Breast epithelium (tissue), 4 donors: ENCODE results near the gene LRIG3. TPM values are rescaled to one million over a fixed set of nuclear protein-coding genes. Genes with fewer than 3 reads are reported as not detected.

Experiments used
- DNase-seq, 2 donors: peaks; one replicate each; pipeline ENCODE4 v3.0.0-alpha.2; 2019; ENCODE audit warnings: low spot score in 2 of 2
- H3K27ac ChIP-seq, 2 donors: fragments of 200-600 bp; sonication (generic) in 1 of 2; one replicate each; pipeline ENCODE4 v1.5.1; 2016 to 2019; ENCODE audit warnings: mild to moderate bottlenecking in 1 of 2
- H3K27me3 ChIP-seq, 2 donors: fragments of 200-600 bp; sonication (generic) in 1 of 2; one replicate each; pipeline versions ENCODE4 v1.5.1 to v1.6.0; 2017 to 2019; ENCODE audit warnings: control low read depth in 1 of 2, mild to moderate bottlenecking in 1 of 2
- H3K36me3 ChIP-seq: fragments of 200-600 bp; one replicate; pipeline ENCODE4 v1.5.1; 2019
- H3K4me1 ChIP-seq, 2 donors: fragments of 200-600 bp; sonication (generic); one replicate each; pipeline ENCODE4 v1.5.1; 2016 to 2019; ENCODE audit warnings: control low read depth in 1 of 2
- H3K4me3 ChIP-seq, 3 donors: fragments of 200-600 bp; sonication (generic); 1 replicate in 2 of 3; 2 replicates in 1 of 3; pipeline ENCODE4 v1.5.1; 2016 to 2019; ENCODE audit warnings: mild to moderate bottlenecking in 3 of 3, moderate library complexity in 2 of 3
- H3K9me3 ChIP-seq, 2 donors: fragments of 200-600 bp; sonication (generic) in 1 of 2; one replicate each; pipeline ENCODE4 v1.5.1; 2016 to 2019; ENCODE audit warnings: control low read depth in 1 of 2
- POLR2A ChIP-seq: fragments of 450-650 bp; IDR thresholded peaks from one replicate; pipeline ENCODE4 v1.6.1; 2016; ENCODE audit warnings: antibody characterized with exemption, mild to moderate bottlenecking, moderate library complexity
- POLR2AphosphoS5 ChIP-seq, 3 donors: sonication (generic); formaldehyde crosslinking; IDR thresholded peaks; one replicate each; pipeline ENCODE4 v1.6.1; 2017; ENCODE audit warnings: antibody characterized with exemption in 3 of 3
- intact Hi-C: fragments of 100-400 bp; cut with DNase I; formaldehyde crosslinking; loops from one replicate; pipeline ENCODE4 v1.15.1; 2023; ENCODE audit warnings: low total_unique reads
- total RNA-seq, 3 donors: library from RNA; depleted of rRNA; stranded (reverse); fragments of >200 nt; gene quantifications; one replicate each; pipeline ENCODE4 v1.1.0, GENCODE V29; 2016
- TF ChIP-seq, protein P1 (sequence below), 3 donors: fragments of 450-650 bp; IDR thresholded peaks; one replicate each; pipeline ENCODE4 v1.5.1; 2016 to 2017; ENCODE audit warnings: antibody characterized with exemption in 3 of 3, mild to moderate bottlenecking in 3 of 3, moderate library complexity in 3 of 3

LRIG3 gene
- total RNA-seq, 3 donors from 2014 or later, result 116 to 139 (median 125) TPM

DNA sequence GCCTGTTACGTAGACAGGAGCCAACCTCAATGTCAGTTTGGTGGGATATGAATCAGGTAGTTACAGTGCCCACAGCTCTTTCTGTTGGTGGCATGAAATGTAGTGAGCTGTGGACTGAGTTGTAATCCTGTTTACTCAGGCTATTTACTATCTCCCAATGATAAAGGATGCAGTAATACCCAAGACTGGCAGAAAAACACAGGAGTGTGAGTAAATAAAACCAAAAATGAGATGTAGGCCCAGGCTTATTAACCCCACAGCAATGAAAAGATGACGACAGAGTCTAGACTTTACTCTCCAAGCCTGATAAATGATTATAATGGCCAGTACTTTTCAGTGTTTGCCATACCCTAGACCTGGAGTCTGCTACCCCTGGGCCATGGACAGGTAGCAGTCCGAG is 22.8 kb upstream of the LRIG3 start:
- TF ChIP-seq POLR2A (no peak), POLR2AphosphoS5 (IDR thresholded peaks at IDR 0.05) (no peak)
- TF ChIP-seq, protein P1, sequence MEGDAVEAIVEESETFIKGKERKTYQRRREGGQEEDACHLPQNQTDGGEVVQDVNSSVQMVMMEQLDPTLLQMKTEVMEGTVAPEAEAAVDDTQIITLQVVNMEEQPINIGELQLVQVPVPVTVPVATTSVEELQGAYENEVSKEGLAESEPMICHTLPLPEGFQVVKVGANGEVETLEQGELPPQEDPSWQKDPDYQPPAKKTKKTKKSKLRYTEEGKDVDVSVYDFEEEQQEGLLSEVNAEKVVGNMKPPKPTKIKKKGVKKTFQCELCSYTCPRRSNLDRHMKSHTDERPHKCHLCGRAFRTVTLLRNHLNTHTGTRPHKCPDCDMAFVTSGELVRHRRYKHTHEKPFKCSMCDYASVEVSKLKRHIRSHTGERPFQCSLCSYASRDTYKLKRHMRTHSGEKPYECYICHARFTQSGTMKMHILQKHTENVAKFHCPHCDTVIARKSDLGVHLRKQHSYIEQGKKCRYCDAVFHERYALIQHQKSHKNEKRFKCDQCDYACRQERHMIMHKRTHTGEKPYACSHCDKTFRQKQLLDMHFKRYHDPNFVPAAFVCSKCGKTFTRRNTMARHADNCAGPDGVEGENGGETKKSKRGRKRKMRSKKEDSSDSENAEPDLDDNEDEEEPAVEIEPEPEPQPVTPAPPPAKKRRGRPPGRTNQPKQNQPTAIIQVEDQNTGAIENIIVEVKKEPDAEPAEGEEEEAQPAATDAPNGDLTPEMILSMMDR (IDR thresholded peaks at IDR 0.05), result no peak
- intact Hi-C loops, result no loop called here
- DNase-seq, result no peak
- no peaks in the 10 kb centered on the region for H3K27me3 ChIP-seq
- no peak overlapping the region for H3K4me3 ChIP-seq
- H3K27ac ChIP-seq, result no peak overlapping the region
- no peaks in the 10 kb centered on the region for H3K9me3 ChIP-seq
- no peaks in the 10 kb centered on the region for H3K4me1 ChIP-seq
- no peaks in the 10 kb centered on the region for H3K36me3 ChIP-seq

DNA sequence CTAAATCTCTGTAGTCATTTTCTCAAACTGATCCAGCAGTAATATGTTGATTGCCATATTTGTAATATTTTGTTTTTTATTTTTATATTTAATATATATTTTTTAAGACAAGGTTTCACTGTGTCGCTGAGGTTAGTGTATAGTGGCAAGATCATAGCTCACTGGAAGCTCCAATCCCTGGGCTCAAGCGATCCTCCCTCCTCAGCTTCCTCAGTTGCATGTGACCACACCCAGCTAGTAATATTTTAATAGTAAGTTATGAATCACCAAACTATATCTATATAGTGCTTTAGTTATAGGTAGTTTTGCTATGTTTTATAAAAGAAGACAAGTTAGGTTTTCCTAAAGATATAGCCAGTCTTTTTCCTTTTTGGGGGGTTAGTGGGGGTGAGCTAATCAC is 22.0 kb upstream of the LRIG3 start:
- no peak overlapping the region for H3K4me3 ChIP-seq
- H3K4me1 ChIP-seq, result no peaks in the 10 kb centered on the region
- no peak overlapping the region for H3K27ac ChIP-seq
- H3K36me3 ChIP-seq, result no peaks in the 10 kb centered on the region
- no peaks in the 10 kb centered on the region for H3K9me3 ChIP-seq
- no peak for DNase-seq
- TF ChIP-seq POLR2A (no peak), POLR2AphosphoS5 (IDR thresholded peaks at IDR 0.05) (no peak)
- TF ChIP-seq, protein P1 (IDR thresholded peaks at IDR 0.05), result no peak
- H3K27me3 ChIP-seq, result no peaks in the 10 kb centered on the region
- intact Hi-C loops, result no loop called here

DNA sequence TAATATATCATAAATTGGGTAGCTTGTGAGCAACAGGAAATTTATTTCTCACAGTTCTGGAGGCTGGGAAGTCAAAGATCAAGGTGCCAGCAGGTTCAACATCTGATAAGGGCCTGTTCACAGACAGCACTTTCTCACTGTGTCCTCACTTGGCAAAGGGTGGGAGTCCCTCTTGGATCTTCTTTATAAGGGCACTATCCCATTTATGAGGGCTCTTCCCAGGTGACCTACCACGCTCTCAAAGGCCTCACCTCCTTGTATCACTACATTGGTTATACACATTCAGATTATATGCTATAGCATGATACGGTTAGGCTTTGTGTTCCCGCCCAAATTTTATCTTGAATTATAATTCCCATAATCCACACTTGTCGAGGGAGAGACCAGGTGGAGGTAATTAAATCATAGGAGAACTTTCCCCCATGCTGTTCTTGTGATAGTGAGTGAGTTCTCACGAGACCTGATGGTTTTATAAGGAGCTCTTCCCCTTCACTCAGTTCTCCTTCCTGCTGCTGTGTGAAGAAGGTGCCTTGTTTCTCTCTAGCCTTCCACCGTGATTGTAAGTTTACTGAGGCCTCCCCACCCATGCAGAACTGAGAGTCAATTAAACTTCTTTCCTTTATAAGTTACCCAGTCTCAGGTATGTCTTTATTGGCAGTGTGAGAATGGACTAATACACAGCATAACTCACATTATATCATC is 19.2 kb upstream of the LRIG3 start:
- intact Hi-C loops, result loop anchor here (2.0 kb wide), 1 partner anchor 29 kb away; no protein-coding TSS in a partner anchor
- H3K27me3 ChIP-seq, result no peaks in the 10 kb centered on the region

DNA sequence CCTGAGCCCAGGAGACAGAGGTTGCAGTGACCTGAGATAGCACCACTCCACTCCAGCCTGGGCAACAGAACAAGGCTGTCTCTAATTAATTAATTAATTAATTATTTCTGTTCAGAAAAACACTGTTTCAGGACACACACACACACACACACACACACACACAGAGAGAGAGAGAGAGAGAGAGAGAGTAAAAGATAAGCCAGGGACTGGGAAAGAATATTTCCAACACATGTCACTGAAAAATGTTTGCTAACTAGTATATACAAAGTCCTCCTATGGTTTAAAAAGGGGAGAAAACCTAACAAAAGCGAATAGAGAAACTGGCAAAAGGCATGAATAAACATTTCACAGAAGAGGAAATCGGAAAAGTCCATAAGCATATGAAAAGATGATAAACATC is 18.1 kb upstream of the LRIG3 start:
- H3K36me3 ChIP-seq, result no peaks in the 10 kb centered on the region
- TF ChIP-seq POLR2AphosphoS5 (IDR thresholded peaks at IDR 0.05) (no peak), POLR2A (no peak)
- TF ChIP-seq, protein P1 (IDR thresholded peaks at IDR 0.05), result no peak
- intact Hi-C loops, result no loop called here

More for the DNA sequence above, 19.2 kb upstream of the LRIG3 start:
- no peak overlapping the region for H3K27ac ChIP-seq
- H3K4me3 ChIP-seq, result no peak overlapping the region
- no peaks in the 10 kb centered on the region for H3K4me1 ChIP-seq
- no peak for DNase-seq
- H3K9me3 ChIP-seq, result no peaks in the 10 kb centered on the region
- H3K36me3 ChIP-seq, result no peaks in the 10 kb centered on the region
- TF ChIP-seq, protein P1 (IDR thresholded peaks at IDR 0.05), result no peak
- TF ChIP-seq POLR2AphosphoS5 (IDR thresholded peaks at IDR 0.05), result no peak
- TF ChIP-seq POLR2A, result no peak

DNA sequence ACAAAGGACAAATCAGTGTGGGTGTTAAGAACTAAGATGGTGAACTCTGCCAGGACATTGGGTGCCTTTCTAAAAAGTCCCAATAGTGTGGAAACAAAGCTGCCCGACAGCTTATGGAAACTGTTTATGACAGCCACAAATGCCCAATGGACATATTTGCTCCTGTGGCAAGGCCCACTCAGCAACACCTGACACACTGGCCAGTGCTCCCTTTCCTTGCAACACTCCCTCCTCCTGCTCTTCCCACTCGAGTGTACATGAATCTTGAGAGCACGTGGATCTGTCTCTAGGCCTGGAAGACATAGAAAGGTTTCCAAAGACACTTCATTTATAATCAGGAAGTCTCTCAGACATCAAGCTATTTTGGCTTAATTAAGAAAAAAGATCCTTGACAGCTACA is 14.2 kb upstream of the LRIG3 start:
- intact Hi-C loops, result no loop called here
- no peak for DNase-seq
- no peaks in the 10 kb centered on the region for H3K4me1 ChIP-seq

More for the DNA sequence above, 18.1 kb upstream of the LRIG3 start:
- Histone ChIP-seq H3K27me3 (no peaks in the 10 kb centered on the region), H3K4me3 (no peak overlapping the region), H3K27ac (no peak overlapping the region), H3K4me1 (no peaks in the 10 kb centered on the region), H3K9me3 (no peaks in the 10 kb centered on the region)
- no peak for DNase-seq

More for the DNA sequence above, 14.2 kb upstream of the LRIG3 start:
- no peaks in the 10 kb centered on the region for H3K27me3 ChIP-seq
- no peaks in the 10 kb centered on the region for H3K36me3 ChIP-seq
- no peak overlapping the region for H3K4me3 ChIP-seq
- H3K9me3 ChIP-seq, result no peaks in the 10 kb centered on the region
- H3K27ac ChIP-seq, result no peak overlapping the region
- TF ChIP-seq, protein P1 (IDR thresholded peaks at IDR 0.05), result no peak
- no peak for TF ChIP-seq POLR2A
- no peak for TF ChIP-seq POLR2AphosphoS5 (IDR thresholded peaks at IDR 0.05)
